SU-DHL-6 (cell line): ENCODE measurements around the gene MMP19.

ENCODE experiments used
- CTCF ChIP-seq: fragments of 200-600 bp; sonication (generic); IDR thresholded peaks from one replicate; pipeline ENCODE4 v1.5.1; 2017; ENCODE audit warnings: antibody characterized with exemption, mild to moderate bottlenecking, low read length, moderate library complexity; ENCODE audit not compliant: insufficient read depth, poor library complexity, severe bottlenecking
- EZH2phosphoT487 ChIP-seq: fragments of 200-600 bp; sonication (generic), shearing (Covaris generic); conservative IDR thresholded peaks from 2 replicates; pipeline ENCODE4 v1.6.1; 2018; ENCODE audit warnings: mild to moderate bottlenecking, antibody characterized with exemption, low read length, moderate library complexity, mixed read lengths

DNA sequence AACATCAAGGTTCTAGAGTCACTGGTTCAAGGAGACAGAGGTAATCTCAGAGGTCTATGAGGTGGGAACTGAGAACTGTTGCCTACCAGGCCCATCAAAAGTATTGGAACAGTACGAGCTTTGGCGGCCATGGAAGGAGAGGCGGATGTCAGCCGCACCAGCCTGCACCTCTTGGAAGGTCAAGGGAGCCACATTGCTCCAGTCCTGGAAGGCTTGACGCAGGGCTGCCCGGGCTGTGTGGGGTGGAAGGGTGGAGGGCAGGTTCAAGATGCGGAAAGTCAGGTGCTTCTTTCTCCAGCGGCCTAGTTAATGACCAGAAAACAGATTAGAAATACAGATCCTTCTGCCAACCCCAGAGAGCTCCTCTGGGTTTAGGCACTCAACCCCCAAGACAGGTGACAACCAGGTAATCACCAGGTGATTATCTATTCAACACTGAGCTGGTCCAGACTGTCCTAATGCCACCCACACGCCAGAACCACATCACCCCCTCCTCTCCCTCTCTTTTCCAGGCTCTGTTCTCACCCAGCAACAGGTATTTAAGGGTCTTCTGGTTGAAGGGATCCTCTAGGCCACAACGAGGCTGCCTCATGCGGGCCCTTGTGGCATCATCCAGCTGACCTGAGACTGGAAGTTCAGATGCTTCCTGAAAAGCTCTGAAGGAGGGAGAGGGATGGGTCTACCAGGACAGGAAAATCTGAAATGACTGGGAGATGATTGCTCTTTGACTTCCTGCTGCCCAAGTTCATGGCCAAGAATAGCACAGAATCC lies 2.0 kb downstream of the MMP19 start:
- TF ChIP-seq CTCF (no peak), EZH2phosphoT487 (no peak)
